ENCODE data around the gene PCNT.
"Not testable (repeated sequence)": the region's sequence is repeated elsewhere in the genome, so short reads cannot be mapped to it uniquely, and the experiment has no call there.

PCNT gene

GRCh38 chr21:46457801-46458314 lies 133.9 kb downstream of the PCNT start:
- no peak for DNase-seq

- peak; percentile 54 for DNase-seq
Measured at GRCh38 chr21:46458315-46459023, 134.5 kb downstream of the PCNT start, which contains the start of gene DIP2A. Gene DIP2A (plus strand): TSS chr21:46458891. CDS start chr21:46459132, 241 bp downstream.

GRCh38 chr21:46459024-46459355 lies 135.0 kb downstream of the PCNT start:
- DNase-seq = no peak

GRCh38 chr21:46459356-46460112 lies 135.6 kb downstream of the PCNT start:
- DNase-seq = no peak

GRCh38 chr21:46461909-46462308 lies 138.0 kb downstream of the PCNT start:
- no peak for DNase-seq

- DNase-seq = not testable (repeated sequence)
Measured at GRCh38 chr21:46465153-46465552, 141.2 kb downstream of the PCNT start.

GRCh38 chr21:46465651-46466050 lies 141.7 kb downstream of the PCNT start:
- DNase-seq = no peak

- DNase-seq = no peak
Measured at GRCh38 chr21:46468108-46468774, 144.3 kb downstream of the PCNT start.

GRCh38 chr21:46469275-46469674 lies 145.3 kb downstream of the PCNT start:
- DNase-seq = no peak

- DNase-seq = no peak
Measured at GRCh38 chr21:46471514-46471913, 147.6 kb downstream of the PCNT start.

- DNase-seq = peak; percentile 20
Measured at GRCh38 chr21:46472246-46472645, 148.3 kb downstream of the PCNT start.

- no peak for DNase-seq
Measured at GRCh38 chr21:46474382-46474781, 150.4 kb downstream of the PCNT start.

- DNase-seq = no peak
Measured at GRCh38 chr21:46475296-46475695, 151.3 kb downstream of the PCNT start.

GRCh38 chr21:46477765-46478164 lies 153.8 kb downstream of the PCNT start:
- DNase-seq = no peak

- no peak for DNase-seq
Measured at GRCh38 chr21:46478910-46479309, 155.0 kb downstream of the PCNT start.

- DNase-seq = no peak
Measured at GRCh38 chr21:46480466-46480865, 156.5 kb downstream of the PCNT start.

GRCh38 chr21:46482225-46482845 lies 158.4 kb downstream of the PCNT start:
- no peak for DNase-seq

GRCh38 chr21:46482846-46483231 lies 158.9 kb downstream of the PCNT start:
- DNase-seq = no peak

GRCh38 chr21:46483300-46484295 lies 159.6 kb downstream of the PCNT start:
- no peak for DNase-seq

GRCh38 chr21:46486481-46487126 lies 162.6 kb downstream of the PCNT start:
- no peak for DNase-seq

GRCh38 chr21:46489162-46489663 lies 165.3 kb downstream of the PCNT start:
- DNase-seq = no peak

All from SIG-M5 (cell line).